Endothelial cell of umbilical vein (primary cell): ENCODE measurements around the gene KCNAB2. TPM values are rescaled to one million over a fixed set of nuclear protein-coding genes. Genes with fewer than 3 reads are reported as not detected.

Experiments
- BruUV-seq: library from RNA; stranded (reverse); fragments of 400-500 nt; replicated peaks from 2 replicates; lab custom pipeline; 2021; lab: Mats Ljungman, UMichigan
- CTCF ChIA-PET: fragments of 300-600, 350-600 bp; sonication (Branson Sonifier 250); formaldehyde crosslinking; loops from one replicate; lab custom pipeline; 2021; ENCODE audit warnings: antibody characterized with exemption, inconsistent platforms; lab: Charles Lee
- POLR2A ChIA-PET: fragments of 300-600, 350-600 bp; sonication (Branson Sonifier 250); formaldehyde crosslinking; loops from one replicate; lab custom pipeline; 2021; ENCODE audit warnings: antibody characterized with exemption, inconsistent platforms; lab: Charles Lee
- DNase-seq: peaks from one replicate; pipeline ENCODE4 v3.0.0-alpha.2; 2011; ENCODE audit warnings: low read depth, low spot score
- FAIRE-seq: peaks from 2 replicates; lab custom pipeline; 2011; peaks lifted over from hg19 to GRCh38; lab: Jason Lieb, UNC
- H2AFZ ChIP-seq: 2 replicates; pipeline ENCODE4 v1.6.0; 2012; ENCODE audit warnings: low read depth, low read length, control low read depth, inconsistent platforms
- H3K27ac ChIP-seq: 2 replicates; pipeline ENCODE4 v1.5.1; 2011; ENCODE audit warnings: low read depth, mild to moderate bottlenecking, control low read depth, low read length, moderate library complexity; ENCODE audit not compliant: insufficient read depth
- H3K27me3 ChIP-seq, 2 experiments: 2 replicates each; pipeline versions ENCODE4 v1.6.0 to v1.6.1; 2011; ENCODE audit warnings: low read length in 2 of 2, mixed read lengths in 1 of 2; ENCODE audit not compliant: control insufficient read depth in 2 of 2, insufficient read depth in 2 of 2
- H3K36me3 ChIP-seq, 2 experiments: 2 replicates in 1 of 2; 3 replicates in 1 of 2; pipeline ENCODE4 v1.5.1; 2011; ENCODE audit warnings: low read length in 2 of 2, mild to moderate bottlenecking in 1 of 2, moderate library complexity in 1 of 2; ENCODE audit not compliant: control insufficient read depth in 2 of 2, insufficient read depth in 2 of 2; ENCODE audit errors: extremely low read depth in 1 of 2
- H3K4me1 ChIP-seq: 3 replicates; pipeline ENCODE4 v1.5.1; 2011; ENCODE audit warnings: mild to moderate bottlenecking, low read length; ENCODE audit not compliant: control insufficient read depth, insufficient read depth; ENCODE audit errors: extremely low read depth
- H3K4me2 ChIP-seq: 2 replicates; pipeline ENCODE4 v1.6.1; 2011; ENCODE audit warnings: low read length, control low read depth, mixed read lengths; ENCODE audit not compliant: insufficient read depth
- H3K4me3 ChIP-seq, 3 experiments: fragments of 200-600 bp in 1 of 3; sonication (generic), shearing (Covaris generic) in 1 of 3; replicated peaks in 1 of 3; 2 replicates each; pipeline ENCODE4 v1.5.1; 2011 to 2016; ENCODE audit warnings: control low read depth in 3 of 3, low read length in 3 of 3, mild to moderate bottlenecking in 2 of 3, inconsistent platforms in 1 of 3, low read depth in 1 of 3, moderate library complexity in 1 of 3; ENCODE audit not compliant: insufficient read depth in 1 of 3
- H3K79me2 ChIP-seq: 2 replicates; pipeline ENCODE4 v1.6.0; 2012; ENCODE audit warnings: low read length, inconsistent platforms; ENCODE audit not compliant: control insufficient read depth, insufficient read depth
- H3K9ac ChIP-seq: replicated peaks from 2 replicates; pipeline ENCODE3; 2011; ENCODE audit warnings: low read length, control low read depth; ENCODE audit not compliant: insufficient read depth; ENCODE audit errors: extremely low read depth
- H3K9me1 ChIP-seq: replicated peaks from 3 replicates; pipeline ENCODE4 v1.6.0; 2011; ENCODE audit warnings: mild to moderate bottlenecking, low read length; ENCODE audit not compliant: control insufficient read depth, insufficient read depth; ENCODE audit errors: extremely low read depth
- H3K9me3 ChIP-seq: replicated peaks from 2 replicates; pipeline ENCODE4 v1.5.1; 2012; ENCODE audit warnings: low read length, inconsistent platforms; ENCODE audit not compliant: control insufficient read depth, insufficient read depth
- H4K20me1 ChIP-seq: replicated peaks from 2 replicates; pipeline ENCODE3; 2011; ENCODE audit warnings: mild to moderate bottlenecking, low read length; ENCODE audit not compliant: control insufficient read depth, insufficient read depth; ENCODE audit errors: extremely low read depth
- EZH2 ChIP-seq: IDR thresholded peaks from 2 replicates; pipeline ENCODE4 v1.6.1; 2012; ENCODE audit warnings: borderline replicate concordance, low read depth, mild to moderate bottlenecking, moderate library complexity, low read length, inconsistent platforms; ENCODE audit not compliant: severe bottlenecking
- FOS ChIP-seq: IDR thresholded peaks from 2 replicates; pipeline ENCODE4 v1.6.1; 2011; ENCODE audit warnings: mild to moderate bottlenecking, low read length, moderate library complexity, borderline replicate concordance; ENCODE audit not compliant: insufficient read depth
- GATA2 ChIP-seq: IDR thresholded peaks from 2 replicates; pipeline ENCODE4 v1.7.0; 2011; ENCODE audit warnings: low read depth, mild to moderate bottlenecking, moderate library complexity, mixed read lengths, low read length; ENCODE audit not compliant: insufficient read length, insufficient read depth
- JUN ChIP-seq: IDR thresholded peaks from 2 replicates; pipeline ENCODE4 v1.6.1; 2011; ENCODE audit warnings: borderline replicate concordance, low read depth; ENCODE audit not compliant: insufficient read length, insufficient read depth
- MYC ChIP-seq: IDR thresholded peaks from one replicate; pipeline ENCODE4 v1.6.1; 2011; ENCODE audit warnings: mild to moderate bottlenecking, low read depth, low read length
- POLR2A ChIP-seq: IDR thresholded peaks from 2 replicates; pipeline ENCODE4 v1.6.1; 2012; ENCODE audit warnings: low read depth, mild to moderate bottlenecking, control low read depth, low read length
- POLR2AphosphoS5 ChIP-seq: IDR thresholded peaks from 2 replicates; pipeline ENCODE4 v1.6.1; 2012; ENCODE audit warnings: low read depth, mild to moderate bottlenecking, control low read depth, low read length, moderate library complexity; ENCODE audit not compliant: insufficient read depth
- dilution Hi-C: fragments of 300-500 bp; cut with MboI; formaldehyde crosslinking; loops from one replicate; pipeline ENCODE4 v1.15.0; 2019; ENCODE audit warnings: low sequenced_read_pairs; ENCODE audit not compliant: extremely low pct_ligation_motif_present
- intact Hi-C: fragments of 100-400 bp; cut with micrococcal nuclease; formaldehyde crosslinking; loops from one replicate; pipeline ENCODE4 v1.10.0; 2022
- polyA plus RNA-seq, 4 experiments: library from polyadenylated mRNA; depleted of rRNA in 3 of 4; stranded (reverse) in 3 of 4; unstranded in 1 of 4; fragments of >200 nt; gene quantifications; 2 replicates each; pipeline versions ENCODE4 v1.2.1 to v1.2.3, GENCODE V29; 2011 to 2012; ENCODE audit warnings: missing spikeins in 1 of 4
- total RNA-seq: library from RNA; stranded (reverse); gene quantifications from 2 replicates; pipeline ENCODE4 v1.2.3, GENCODE V29; 2021
- TF ChIP-seq, protein P1 (sequence below): IDR thresholded peaks from 2 replicates; pipeline ENCODE4 v1.6.1; 2011; ENCODE audit not compliant: insufficient read depth, insufficient read length
- TF ChIP-seq, protein P2 (sequence below), 2 donors: IDR thresholded peaks; 1 replicate in 1 of 2; 2 replicates in 1 of 2; pipeline ENCODE4 v1.5.1; 2011; ENCODE audit warnings: low read length in 2 of 2, mild to moderate bottlenecking in 2 of 2, moderate library complexity in 2 of 2, control low read depth in 1 of 2, inconsistent platforms in 1 of 2, low read depth in 1 of 2; ENCODE audit not compliant: insufficient read depth in 1 of 2; ENCODE audit errors: extremely low read depth in 1 of 2

The KCNAB2 gene
- total and polyA plus RNA-seq, 2 donors (not counting 3 experiments of a cell fraction or from before 2014, with no cell fraction given), result 2.4 to 3.8 TPM

DNA sequence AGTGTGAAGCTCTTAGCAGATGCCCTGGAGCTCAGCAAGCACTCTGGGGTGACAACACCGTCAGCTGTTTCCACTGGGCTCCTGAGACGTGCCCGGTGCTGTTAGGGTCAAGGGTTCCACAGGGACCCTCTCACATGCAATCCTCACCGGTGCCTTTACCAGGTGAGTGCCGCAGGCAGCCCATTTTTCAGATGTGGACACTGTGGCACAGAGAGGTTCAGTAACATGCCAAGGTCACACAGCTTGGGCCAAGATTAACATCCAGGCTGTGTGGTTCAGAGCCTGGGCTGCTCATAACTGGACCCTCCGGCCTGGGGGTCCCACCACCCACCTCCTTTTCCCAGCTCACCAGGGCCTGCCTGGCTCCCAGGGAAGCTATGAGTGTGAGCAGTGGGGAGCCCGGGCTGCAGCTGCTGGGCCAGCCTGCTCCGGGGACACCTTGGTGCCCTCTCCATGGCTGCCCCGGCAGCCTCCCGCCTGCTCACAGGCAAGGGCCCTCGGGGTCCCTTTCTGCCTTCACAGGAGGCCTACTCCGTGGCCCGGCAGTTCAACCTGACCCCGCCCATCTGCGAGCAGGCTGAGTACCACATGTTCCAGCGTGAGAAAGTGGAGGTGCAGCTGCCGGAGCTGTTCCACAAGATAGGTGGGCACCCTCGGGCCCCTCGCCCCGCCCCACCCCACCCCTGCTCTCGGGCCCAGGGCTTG lies 49.3 kb downstream of the KCNAB2 start:
- H3K4me3 ChIP-seq, result no peak overlapping the region
- H3K79me2 ChIP-seq, result no peaks in the 10 kb centered on the region
- H3K4me1 ChIP-seq, result no peaks in the 10 kb centered on the region
- no peak overlapping the region for H3K9ac ChIP-seq
- no TSS peak for BruUV-seq
- TF ChIP-seq POLR2A (no peak), GATA2 (no peak), JUN (no peak), FOS (no peak), POLR2AphosphoS5 (no peak), MYC (no peak), EZH2 (no peak)
- TF ChIP-seq, protein P1, sequence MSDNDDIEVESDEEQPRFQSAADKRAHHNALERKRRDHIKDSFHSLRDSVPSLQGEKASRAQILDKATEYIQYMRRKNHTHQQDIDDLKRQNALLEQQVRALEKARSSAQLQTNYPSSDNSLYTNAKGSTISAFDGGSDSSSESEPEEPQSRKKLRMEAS, result no peak
- TF ChIP-seq, protein P2, sequence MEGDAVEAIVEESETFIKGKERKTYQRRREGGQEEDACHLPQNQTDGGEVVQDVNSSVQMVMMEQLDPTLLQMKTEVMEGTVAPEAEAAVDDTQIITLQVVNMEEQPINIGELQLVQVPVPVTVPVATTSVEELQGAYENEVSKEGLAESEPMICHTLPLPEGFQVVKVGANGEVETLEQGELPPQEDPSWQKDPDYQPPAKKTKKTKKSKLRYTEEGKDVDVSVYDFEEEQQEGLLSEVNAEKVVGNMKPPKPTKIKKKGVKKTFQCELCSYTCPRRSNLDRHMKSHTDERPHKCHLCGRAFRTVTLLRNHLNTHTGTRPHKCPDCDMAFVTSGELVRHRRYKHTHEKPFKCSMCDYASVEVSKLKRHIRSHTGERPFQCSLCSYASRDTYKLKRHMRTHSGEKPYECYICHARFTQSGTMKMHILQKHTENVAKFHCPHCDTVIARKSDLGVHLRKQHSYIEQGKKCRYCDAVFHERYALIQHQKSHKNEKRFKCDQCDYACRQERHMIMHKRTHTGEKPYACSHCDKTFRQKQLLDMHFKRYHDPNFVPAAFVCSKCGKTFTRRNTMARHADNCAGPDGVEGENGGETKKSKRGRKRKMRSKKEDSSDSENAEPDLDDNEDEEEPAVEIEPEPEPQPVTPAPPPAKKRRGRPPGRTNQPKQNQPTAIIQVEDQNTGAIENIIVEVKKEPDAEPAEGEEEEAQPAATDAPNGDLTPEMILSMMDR (IDR thresholded peaks at IDR 0.05; ENCODE audit: extremely low read depth in 1 of 2, insufficient read depth in 1 of 2, low read depth in 1 of 2, low read length in 2 of 2), result no peak
- no peaks in the 10 kb centered on the region for H3K27me3 ChIP-seq
- no peaks in the 10 kb centered on the region for H3K9me3 ChIP-seq
- H3K36me3 ChIP-seq, result no peaks in the 10 kb centered on the region
- H3K9me1 ChIP-seq, result no peaks in the 10 kb centered on the region
- FAIRE-seq (no peak), DNase-seq (no peak)
- no peak overlapping the region for H3K4me2 ChIP-seq
- intact Hi-C loops, result no loop called here
- ChIA-PET CTCF (no interaction called here), POLR2A (no interaction called here)
- dilution Hi-C loops, result no loop called here
- no peak overlapping the region for H3K27ac ChIP-seq
- no peak overlapping the region for H2AFZ ChIP-seq
- no peaks in the 10 kb centered on the region for H4K20me1 ChIP-seq
